Activated T-cell treated with anti-CD3 and anti-CD28 coated beads, Interleukin-2, amount 50 U/mL, for 72 hours (primary cell): Measurements from ENCODE around the gene PCDHA5. TPM values are rescaled to one million over a fixed set of nuclear protein-coding genes. Genes with fewer than 3 reads are reported as not detected.
"Not testable (repeated sequence)": the region's sequence is repeated elsewhere in the genome, so short reads cannot be mapped to it uniquely, and the experiment has no call there.

ENCODE experiments used
- ATAC-seq, 2 donors: fragments of 150-1000 bp; cut with Tn5 transposase; replicated peaks in 1 of 2; 2 replicates each; pipeline ENCODE4 v1.10.0; 2021; ENCODE audit warnings: moderate library complexity in 2 of 2, mild to moderate bottlenecking in 1 of 2
- DNase-seq, 2 donors: peaks; one replicate each; pipeline ENCODE4 v3.0.0; 2021 to 2022; ENCODE audit warnings: mixed read lengths in 1 of 2
- H3K27ac Mint-ChIP-seq: one replicate; pipeline ENCODE4 v1.8.0; 2022; ENCODE audit warnings: mild to moderate bottlenecking, moderate library complexity, mixed read lengths
- H3K27me3 Mint-ChIP-seq: one replicate; pipeline ENCODE4 v1.8.0; 2022; ENCODE audit warnings: low read depth, mixed read lengths
- H3K36me3 Mint-ChIP-seq, 2 donors: one replicate each; pipeline ENCODE4 v1.8.0; 2022; ENCODE audit warnings: mixed read lengths in 2 of 2, mild to moderate bottlenecking in 1 of 2; ENCODE audit not compliant: insufficient read depth in 2 of 2
- H3K4me1 Mint-ChIP-seq: one replicate; pipeline ENCODE4 v1.8.0; 2022; ENCODE audit warnings: low read depth, mixed read lengths
- H3K4me3 Mint-ChIP-seq, 2 donors: one replicate each; pipeline ENCODE4 v1.8.0; 2022; ENCODE audit warnings: mild to moderate bottlenecking in 2 of 2, mixed read lengths in 2 of 2, moderate library complexity in 2 of 2
- H3K9me3 Mint-ChIP-seq, 2 donors: one replicate each; pipeline ENCODE4 v1.8.0; 2022; ENCODE audit warnings: mixed read lengths in 2 of 2
- total RNA-seq, 2 donors: library from RNA; stranded (reverse); gene quantifications; one replicate each; pipeline ENCODE4 v1.2.3, GENCODE V29; 2022

PCDHA5 gene
- total RNA-seq, 2 donors from 2014 or later = not detected

DNA sequence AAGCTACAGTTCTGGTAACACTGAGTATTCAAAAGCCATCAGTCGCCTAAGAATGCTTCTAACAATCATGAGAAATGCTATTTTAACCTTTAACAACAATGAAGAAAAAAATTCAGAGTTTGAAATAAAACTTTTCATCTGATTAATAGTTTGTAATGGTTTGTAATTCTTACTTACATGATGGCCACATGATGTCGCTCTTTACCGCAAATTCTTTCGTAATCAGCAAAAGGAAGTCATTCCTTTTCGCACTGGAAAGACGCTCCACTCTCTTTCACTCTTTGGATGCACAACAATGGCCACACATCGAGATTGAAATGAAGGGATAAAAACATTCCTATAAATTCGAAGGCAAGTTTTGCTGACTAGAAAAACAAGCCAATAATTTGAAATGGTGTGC, 12.6 kb downstream of the PCDHA5 start, which contains the start of gene PCDHA7:
Gene PCDHA7, plus strand, starts transcription at position 277 of the 400 bp plus-strand sequence. Its CDS starts 115 bp downstream, at position 392.
- H3K4me1 Mint-ChIP-seq = no peaks in the 10 kb centered on the region
- peaks cover 0 to 8% of the 10 kb centered on the region in 2 donors for H3K36me3 Mint-ChIP-seq
- H3K4me3 Mint-ChIP-seq = no peak within 1 kb of the TSS
- DNase-seq (no peak), ATAC-seq (no peak)
- H3K9me3 Mint-ChIP-seq = peaks cover 4 to 8% of the 10 kb centered on the region in 2 donors
- peaks cover 9% of the 10 kb centered on the region for H3K27me3 Mint-ChIP-seq
- no peak within 1 kb of the TSS for H3K27ac Mint-ChIP-seq

DNA sequence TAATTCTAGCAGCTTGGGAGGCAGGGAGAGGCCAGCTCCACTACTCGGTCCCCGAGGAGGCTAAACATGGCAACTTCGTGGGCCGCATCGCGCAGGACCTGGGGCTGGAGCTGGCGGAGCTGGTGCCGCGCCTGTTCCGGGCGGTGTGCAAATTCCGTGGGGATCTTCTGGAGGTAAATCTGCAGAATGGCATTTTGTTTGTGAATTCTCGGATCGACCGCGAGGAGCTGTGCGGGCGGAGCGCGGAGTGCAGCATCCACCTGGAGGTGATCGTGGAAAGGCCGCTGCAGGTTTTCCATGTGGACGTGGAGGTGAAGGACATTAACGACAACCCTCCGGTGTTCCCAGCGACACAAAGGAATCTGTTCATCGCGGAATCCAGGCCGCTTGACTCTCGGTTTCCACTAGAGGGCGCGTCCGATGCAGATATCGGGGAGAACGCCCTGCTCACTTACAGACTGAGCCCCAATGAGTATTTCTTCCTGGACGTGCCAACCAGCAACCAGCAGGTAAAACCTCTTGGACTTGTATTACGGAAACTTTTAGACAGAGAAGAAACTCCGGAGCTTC, 13.1 kb downstream of the PCDHA5 start:
- not testable (repeated sequence) for H3K36me3 Mint-ChIP-seq, H3K4me1 Mint-ChIP-seq, H3K9me3 Mint-ChIP-seq, DNase-seq, ATAC-seq, H3K4me3 Mint-ChIP-seq, H3K27ac Mint-ChIP-seq
- peaks cover 11% of the 10 kb centered on the region for H3K27me3 Mint-ChIP-seq

DNA sequence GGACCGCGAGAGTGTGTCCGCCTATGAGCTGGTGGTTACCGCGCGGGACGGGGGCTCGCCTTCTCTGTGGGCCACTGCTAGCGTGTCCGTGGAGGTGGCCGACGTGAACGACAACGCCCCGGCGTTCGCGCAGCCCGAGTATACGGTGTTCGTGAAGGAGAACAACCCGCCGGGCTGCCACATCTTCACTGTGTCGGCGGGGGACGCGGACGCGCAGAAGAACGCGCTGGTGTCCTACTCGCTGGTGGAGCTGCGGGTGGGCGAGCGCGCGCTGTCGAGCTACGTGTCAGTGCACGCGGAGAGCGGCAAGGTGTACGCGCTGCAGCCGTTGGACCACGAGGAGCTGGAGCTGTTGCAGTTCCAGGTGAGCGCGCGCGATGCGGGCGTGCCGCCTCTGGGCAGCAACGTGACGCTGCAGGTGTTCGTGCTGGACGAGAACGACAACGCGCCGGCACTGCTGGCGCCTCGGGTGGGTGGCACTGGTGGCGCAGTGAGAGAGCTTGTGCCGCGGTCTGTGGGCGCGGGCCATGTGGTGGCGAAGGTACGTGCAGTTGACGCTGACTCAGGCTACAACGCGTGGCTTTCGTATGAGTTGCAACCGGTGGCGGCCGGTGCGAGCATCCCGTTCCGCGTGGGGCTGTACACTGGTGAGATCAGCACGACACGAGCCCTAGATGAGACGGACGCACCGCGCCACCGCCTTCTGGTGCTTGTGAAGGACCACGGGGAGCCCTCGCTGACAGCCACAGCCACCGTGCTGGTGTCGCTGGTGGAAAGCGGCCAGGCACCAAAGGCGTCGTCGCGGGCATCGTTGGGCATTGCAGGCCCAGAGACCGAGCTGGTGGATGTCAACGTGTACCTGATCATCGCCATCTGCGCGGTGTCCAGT, 14.5 kb downstream of the PCDHA5 start:
- DNase-seq (no peak), ATAC-seq (no peak)
- Mint-ChIP-seq H3K4me3 (no peak overlapping the region), H3K27ac (no peak overlapping the region), H3K36me3 (peaks cover 3 to 11% of the 10 kb centered on the region in 2 donors), H3K4me1 (no peaks in the 10 kb centered on the region), H3K9me3 (peaks cover 8 to 11% of the 10 kb centered on the region in 2 donors), H3K27me3 (peaks cover 20% of the 10 kb centered on the region)

DNA sequence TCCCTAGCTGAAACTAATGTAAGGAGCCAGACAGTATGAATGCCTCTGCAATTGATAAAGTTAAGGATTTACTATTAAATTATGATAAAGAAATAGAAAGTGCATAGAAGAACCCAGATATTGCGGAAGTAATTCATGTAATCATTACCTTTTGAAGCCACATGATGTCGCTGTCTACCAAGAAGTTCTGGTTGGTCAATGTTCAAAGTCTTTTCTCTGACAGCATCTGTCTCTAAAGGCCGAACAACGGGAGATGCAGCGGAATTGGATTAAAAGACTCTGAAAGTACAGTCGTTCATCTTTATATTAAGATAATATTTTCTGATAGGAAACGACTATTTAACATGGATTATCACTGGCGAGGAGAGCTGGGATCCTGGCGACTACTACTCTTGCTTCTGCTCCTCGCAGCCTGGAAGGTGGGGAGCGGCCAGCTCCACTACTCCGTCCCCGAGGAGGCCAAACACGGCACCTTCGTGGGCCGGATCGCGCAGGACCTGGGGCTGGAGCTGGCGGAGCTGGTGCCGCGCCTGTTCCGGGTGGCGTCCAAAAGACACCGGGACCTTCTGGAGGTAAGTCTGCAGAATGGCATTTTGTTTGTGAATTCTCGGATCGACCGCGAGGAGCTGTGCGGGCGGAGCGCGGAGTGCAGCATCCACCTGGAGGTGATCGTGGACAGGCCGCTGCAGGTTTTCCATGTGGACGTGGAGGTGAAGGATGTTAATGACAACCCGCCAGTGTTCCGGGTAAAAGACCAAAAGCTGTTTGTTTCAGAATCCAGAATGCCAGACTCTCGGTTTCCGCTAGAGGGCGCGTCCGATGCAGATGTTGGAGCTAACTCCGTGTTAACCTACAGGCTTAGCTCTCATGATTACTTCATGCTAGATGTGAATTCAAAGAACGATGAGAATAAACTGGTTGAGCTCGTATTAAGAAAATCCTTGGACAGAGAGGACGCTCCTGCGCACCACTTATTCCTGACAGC, 19.9 kb downstream of the PCDHA5 start, which contains the start of gene PCDHA8:
Gene PCDHA8, plus strand, starts transcription at position 210 of the 985 bp plus-strand sequence. Its CDS starts 135 bp downstream, at position 345.
- H3K9me3 Mint-ChIP-seq = peaks cover 5 to 8% of the 10 kb centered on the region in 2 donors
- DNase-seq (no peak), ATAC-seq (no peak)
- H3K27ac Mint-ChIP-seq = peak within 1 kb of the TSS; percentile 13
- H3K4me1 Mint-ChIP-seq = no peaks in the 10 kb centered on the region
- peaks cover 3 to 20% of the 10 kb centered on the region in 2 donors for H3K36me3 Mint-ChIP-seq
- H3K4me3 Mint-ChIP-seq = no peak within 1 kb of the TSS
- H3K27me3 Mint-ChIP-seq = peaks cover 11% of the 10 kb centered on the region

DNA sequence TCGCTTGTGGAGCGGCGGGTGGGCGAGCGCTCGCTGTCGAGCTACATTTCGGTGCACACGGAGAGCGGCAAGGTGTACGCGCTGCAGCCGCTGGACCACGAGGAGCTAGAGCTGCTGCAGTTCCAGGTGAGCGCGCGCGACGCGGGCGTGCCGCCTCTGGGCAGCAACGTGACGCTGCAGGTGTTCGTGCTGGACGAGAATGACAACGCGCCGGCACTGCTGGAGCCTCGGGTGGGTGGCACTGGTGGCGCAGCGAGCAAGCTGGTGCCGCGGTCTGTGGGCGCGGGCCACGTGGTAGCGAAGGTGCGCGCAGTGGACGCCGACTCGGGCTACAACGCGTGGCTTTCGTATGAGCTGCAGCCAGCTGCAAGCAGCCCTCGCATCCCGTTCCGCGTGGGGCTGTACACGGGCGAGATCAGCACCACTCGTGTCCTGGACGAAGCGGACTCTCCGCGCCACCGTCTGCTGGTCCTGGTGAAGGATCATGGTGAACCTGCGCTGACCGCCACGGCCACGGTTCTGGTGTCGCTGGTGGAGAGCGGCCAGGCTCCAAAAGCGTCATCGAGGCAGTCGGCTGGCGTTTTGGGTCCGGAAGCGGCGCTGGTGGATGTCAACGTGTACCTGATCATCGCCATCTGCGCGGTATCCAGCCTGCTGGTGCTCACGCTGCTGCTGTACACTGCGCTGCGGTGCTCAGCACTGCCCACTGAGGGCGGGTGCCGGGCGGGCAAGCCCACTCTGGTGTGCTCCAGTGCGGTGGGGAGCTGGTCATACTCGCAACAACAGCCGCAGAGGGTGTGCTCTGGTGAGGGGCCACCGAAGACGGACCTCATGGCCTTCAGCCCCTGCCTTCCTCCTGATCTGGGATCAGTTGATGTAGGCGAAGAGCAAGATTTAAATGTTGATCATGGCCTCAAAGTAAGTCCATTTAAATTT, 21.7 kb downstream of the PCDHA5 start:
- ATAC-seq (no peak), DNase-seq (no peak)
- peaks cover 6 to 8% of the 10 kb centered on the region in 2 donors for H3K9me3 Mint-ChIP-seq
- H3K4me3 Mint-ChIP-seq = no peak overlapping the region
- no peaks in the 10 kb centered on the region for H3K4me1 Mint-ChIP-seq
- peaks cover 22% of the 10 kb centered on the region for H3K27me3 Mint-ChIP-seq
- H3K36me3 Mint-ChIP-seq = peaks cover 7 to 19% of the 10 kb centered on the region in 2 donors
- H3K27ac Mint-ChIP-seq = no peak overlapping the region

DNA sequence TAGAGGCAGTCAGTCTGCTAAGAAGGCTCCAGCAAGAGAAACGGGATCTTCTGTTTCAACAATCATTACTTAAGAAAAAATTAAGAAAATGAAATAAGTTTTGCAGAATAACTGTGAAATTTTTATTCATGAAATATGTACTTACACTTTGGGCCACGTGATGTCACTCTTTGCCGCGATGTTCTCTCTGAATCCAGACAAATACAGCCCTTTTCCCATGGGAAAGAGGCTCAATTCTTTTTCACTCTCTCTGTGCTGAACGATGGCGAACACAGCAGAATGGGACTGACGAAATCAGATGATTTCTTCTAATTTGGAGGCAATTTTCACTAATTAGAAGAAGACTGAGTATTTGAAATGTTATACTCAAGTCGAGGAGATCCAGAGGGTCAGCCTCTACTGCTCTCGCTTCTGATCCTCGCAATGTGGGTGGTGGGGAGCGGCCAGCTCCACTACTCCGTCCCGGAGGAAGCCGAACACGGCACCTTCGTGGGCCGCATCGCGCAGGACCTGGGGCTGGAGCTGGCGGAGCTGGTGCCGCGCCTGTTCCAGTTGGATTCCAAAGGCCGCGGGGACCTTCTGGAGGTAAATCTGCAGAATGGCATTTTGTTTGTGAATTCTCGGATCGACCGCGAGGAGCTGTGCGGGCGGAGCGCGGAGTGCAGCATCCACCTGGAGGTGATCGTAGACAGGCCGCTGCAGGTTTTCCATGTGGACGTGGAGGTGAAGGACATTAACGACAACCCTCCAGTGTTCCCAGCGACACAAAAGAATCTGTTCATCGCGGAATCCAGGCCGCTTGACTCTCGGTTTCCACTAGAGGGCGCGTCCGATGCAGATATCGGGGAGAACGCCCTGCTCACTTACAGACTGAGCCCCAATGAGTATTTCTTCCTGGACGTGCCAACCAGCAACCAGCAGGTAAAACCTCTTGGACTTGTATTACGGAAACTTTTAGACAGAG, 27.0 kb downstream of the PCDHA5 start, which contains the start of gene PCDHA9:
Gene PCDHA9, plus strand, starts transcription at position 244 of the 964 bp plus-strand sequence. Its CDS starts 114 bp downstream, at position 358.
- not testable (repeated sequence) for H3K9me3 Mint-ChIP-seq, ATAC-seq, H3K36me3 Mint-ChIP-seq, H3K4me1 Mint-ChIP-seq, H3K4me3 Mint-ChIP-seq, DNase-seq, H3K27ac Mint-ChIP-seq
- peaks cover 11% of the 10 kb centered on the region for H3K27me3 Mint-ChIP-seq

DNA sequence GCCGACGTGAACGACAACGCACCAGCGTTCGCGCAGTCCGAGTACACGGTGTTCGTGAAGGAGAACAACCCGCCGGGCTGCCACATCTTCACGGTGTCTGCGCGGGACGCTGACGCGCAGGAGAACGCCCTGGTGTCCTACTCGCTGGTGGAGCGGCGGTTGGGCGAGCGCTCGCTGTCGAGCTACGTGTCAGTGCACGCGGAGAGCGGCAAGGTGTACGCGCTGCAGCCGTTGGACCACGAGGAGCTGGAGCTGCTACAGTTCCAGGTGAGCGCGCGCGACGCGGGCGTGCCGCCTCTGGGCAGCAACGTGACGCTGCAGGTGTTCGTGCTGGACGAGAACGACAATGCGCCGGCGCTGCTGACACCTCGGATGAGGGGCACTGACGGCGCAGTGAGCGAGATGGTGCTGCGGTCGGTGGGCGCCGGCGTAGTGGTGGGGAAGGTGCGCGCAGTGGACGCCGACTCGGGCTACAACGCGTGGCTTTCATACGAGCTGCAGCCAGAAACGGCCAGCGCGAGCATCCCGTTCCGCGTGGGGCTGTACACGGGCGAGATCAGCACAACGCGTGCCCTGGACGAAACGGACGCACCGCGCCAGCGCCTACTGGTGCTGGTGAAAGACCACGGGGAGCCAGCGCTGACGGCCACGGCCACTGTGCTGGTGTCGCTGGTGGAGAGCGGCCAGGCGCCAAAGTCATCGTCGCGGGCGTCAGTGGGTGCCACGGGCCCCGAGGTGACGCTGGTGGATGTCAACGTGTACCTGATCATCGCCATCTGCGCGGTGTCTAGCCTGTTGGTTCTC, 28.6 kb downstream of the PCDHA5 start:
- not testable (repeated sequence) for H3K4me1 Mint-ChIP-seq, H3K36me3 Mint-ChIP-seq, H3K4me3 Mint-ChIP-seq, ATAC-seq, H3K9me3 Mint-ChIP-seq, H3K27ac Mint-ChIP-seq, DNase-seq
- H3K27me3 Mint-ChIP-seq = peaks cover 11% of the 10 kb centered on the region

DNA sequence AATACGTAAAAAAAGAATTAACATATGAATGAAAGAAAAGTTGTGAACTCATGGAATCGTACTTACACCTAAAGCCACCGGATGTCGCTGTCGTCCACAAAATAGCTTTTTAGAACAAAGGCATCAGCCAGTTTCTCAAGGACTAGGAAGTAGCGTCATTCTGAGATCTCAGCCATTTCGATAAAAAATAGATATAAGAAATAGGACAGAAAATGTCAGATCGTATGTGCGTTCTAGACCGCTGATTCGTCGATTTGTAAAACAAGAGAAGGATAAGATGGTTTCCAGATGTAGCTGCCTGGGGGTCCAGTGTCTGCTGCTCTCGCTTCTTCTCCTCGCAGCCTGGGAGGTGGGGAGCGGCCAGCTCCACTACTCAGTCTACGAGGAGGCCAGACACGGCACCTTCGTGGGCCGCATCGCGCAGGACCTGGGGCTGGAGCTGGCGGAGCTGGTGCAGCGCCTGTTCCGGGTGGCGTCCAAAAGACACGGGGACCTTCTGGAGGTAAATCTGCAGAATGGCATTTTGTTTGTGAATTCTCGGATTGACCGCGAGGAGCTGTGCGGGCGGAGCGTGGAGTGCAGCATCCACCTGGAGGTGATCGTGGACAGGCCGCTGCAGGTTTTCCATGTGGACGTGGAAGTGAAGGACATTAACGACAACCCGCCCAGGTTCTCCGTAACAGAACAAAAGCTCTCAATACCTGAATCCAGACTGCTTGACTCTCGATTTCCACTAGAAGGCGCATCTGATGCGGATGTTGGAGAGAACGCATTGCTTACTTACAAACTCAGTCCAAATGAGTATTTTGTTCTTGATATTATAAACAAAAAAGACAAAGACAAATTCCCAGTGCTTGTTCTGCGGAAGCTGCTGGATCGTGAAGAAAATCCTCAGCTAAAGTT, 34.6 kb downstream of the PCDHA5 start, which contains the start of gene PCDHA10:
Gene PCDHA10, plus strand, starts transcription at position 126 of the 903 bp plus-strand sequence. Its CDS starts 152 bp downstream, at position 278.
- ATAC-seq (no peak), DNase-seq (no peak)
- Mint-ChIP-seq H3K27ac (no peak within 1 kb of the TSS), H3K9me3 (peaks cover 5 to 8% of the 10 kb centered on the region in 2 donors), H3K4me3 (no peak within 1 kb of the TSS), H3K27me3 (peaks cover 11% of the 10 kb centered on the region), H3K4me1 (no peaks in the 10 kb centered on the region), H3K36me3 (peaks cover 7 to 17% of the 10 kb centered on the region in 2 donors)

DNA sequence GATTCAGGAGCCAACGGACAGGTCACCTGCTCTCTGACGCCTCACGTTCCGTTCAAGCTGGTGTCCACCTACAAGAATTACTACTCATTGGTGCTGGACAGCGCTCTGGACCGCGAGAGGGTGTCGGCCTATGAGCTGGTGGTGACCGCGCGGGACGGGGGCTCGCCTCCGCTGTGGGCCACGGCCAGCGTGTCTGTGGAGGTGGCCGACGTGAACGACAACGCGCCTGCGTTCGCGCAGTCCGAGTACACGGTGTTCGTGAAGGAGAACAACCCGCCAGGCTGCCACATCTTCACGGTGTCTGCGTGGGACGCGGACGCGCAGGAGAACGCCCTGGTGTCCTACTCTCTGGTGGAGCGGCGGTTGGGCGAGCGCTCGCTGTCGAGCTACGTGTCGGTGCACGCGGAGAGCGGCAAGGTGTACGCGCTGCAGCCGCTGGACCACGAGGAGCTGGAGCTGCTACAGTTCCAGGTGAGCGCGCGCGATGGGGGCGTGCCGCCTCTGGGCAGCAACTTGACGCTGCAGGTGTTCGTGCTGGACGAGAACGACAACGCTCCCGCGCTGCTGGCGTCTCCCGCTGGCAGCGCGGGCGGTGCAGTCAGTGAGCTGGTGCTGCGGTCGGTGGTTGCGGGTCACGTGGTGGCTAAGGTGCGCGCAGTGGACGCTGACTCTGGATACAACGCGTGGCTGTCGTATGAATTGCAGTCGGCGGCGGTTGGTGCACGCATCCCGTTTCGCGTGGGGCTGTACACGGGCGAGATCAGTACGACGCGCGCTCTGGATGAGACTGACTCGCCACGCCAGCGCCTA, 36.0 kb downstream of the PCDHA5 start:
- ATAC-seq (no peak), DNase-seq (no peak)
- H3K4me1 Mint-ChIP-seq = no peaks in the 10 kb centered on the region
- H3K9me3 Mint-ChIP-seq = peaks cover 7 to 8% of the 10 kb centered on the region in 2 donors
- H3K27me3 Mint-ChIP-seq = peaks cover 11% of the 10 kb centered on the region
- no peak overlapping the region for H3K27ac Mint-ChIP-seq
- no peak overlapping the region for H3K4me3 Mint-ChIP-seq
- H3K36me3 Mint-ChIP-seq = peaks cover 7 to 19% of the 10 kb centered on the region in 2 donors
